Activated T-cell treated with anti-CD3 and anti-CD28 coated beads for 4 hours (primary cell): ENCODE measurements around the gene GRID2.
"Not testable (repeated sequence)": the region's sequence is repeated elsewhere in the genome, so short reads cannot be mapped to it uniquely, and the experiment has no call there.

Experiments used
- DNase-seq: peaks from one replicate; pipeline ENCODE4 v3.0.0-alpha.2; 2020

The GRID2 gene

DNA sequence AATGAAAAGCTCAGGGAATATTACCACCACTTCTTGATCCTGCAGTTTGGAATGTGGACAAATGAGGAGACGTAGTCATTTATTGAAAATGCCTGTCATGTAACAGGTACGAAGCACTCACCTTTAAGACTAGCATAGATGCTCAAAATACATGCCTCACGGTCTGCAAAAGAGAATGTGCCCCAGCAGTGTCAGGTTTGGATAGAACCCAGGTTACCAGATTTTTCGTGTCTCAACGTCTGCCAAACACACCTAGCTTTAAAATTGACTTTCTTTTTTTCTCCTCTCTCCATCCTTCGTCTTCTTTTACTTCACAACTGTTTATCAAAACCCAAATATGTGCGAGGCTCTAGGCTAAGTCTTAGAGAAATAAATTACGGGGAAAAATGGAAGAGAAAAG is 918.0 kb downstream of the GRID2 start:
- DNase-seq = no peak

DNA sequence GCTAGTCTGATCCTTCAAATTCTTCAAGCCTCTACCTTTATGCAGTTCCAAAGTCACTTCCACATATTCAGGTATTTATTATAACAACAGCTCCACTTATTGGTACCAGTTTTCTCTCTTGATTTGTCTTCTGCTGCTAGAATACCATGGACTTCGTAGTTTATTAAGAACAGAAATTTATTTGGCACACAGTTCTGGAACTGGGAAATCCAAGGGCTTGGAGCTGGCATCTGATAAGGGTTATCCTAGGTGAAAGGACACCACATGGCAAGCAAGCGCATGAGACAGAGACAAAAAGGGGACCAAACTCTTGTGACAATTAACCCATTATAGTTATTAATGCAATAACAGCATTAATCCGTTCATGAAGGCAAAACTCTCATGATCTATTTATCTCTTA is 924.3 kb downstream of the GRID2 start:
- no peak for DNase-seq

DNA sequence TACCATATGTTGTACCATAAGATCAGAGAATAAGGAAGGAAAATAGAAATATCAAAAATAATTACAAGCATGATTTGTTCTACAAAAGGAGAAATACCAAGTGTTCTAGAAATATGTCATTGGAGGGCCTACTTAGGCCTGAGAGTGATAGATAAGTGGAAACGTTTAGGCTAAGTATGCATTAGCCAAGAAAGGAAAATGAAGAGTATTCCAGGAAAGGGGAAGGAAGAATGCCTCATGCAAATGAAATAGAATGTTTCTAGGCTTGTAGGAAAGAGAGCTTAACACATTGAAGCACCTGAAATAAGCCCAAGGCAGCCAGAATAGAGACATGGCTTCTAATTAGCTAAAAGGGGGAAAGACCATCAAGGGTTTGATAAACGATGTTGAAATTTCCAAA is 929.1 kb downstream of the GRID2 start:
- DNase-seq = no peak

DNA sequence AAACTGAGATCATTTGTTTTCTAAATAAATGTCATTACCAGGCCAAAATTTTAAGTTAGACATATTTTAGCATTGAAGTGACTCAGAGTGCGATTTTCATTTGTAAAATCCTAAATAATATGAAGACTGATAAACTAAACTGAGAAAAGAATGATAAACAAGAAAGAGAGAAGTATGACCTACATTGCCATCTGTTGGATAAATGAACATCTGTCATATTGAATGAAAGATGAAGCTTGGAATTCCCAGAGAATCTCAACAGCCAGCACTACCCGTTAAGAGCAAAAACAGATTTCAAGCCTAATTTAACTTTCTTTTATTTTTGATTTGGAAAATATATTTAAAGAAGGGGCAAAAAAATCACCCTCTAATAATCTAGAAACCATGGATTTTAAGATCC is 933.8 kb downstream of the GRID2 start:
- no peak for DNase-seq

DNA sequence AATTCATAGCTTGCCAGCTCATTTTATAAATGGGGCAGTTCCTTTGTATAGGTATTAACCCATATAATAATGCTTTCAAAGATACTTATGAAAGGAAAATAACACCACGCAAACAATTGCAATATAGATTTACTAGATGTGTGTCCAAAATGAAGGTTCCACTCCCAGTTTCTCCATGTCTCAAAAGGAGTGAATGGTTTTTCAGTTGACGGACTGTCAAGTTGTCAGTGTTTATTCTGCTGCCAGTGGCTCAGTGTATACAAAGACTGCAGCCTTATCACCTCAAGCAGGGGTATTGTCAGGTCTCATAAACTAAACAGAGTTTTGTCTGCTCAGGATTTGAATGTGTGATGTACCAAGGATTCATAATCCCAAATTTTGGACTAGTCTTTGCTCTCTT is 939.5 kb downstream of the GRID2 start:
- no peak for DNase-seq

DNA sequence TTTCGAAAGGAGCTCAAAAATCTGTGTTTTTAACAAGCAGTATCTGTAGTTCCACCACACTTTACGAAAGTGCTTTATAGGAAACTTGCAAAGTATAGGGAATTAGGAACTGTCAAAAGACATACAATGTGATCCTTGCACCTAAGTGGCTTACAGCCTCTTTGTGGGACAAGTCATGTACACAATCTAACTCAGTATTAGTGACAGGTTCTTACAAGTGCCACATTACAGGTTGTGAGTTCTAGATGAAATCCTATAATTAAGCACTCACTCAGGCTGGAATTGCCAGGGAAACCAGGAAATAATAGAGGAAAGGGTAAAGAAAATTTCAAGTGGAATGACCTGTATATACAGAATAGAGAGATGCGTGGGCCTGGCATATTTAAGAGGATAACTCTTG is 957.4 kb downstream of the GRID2 start:
- DNase-seq = no peak

DNA sequence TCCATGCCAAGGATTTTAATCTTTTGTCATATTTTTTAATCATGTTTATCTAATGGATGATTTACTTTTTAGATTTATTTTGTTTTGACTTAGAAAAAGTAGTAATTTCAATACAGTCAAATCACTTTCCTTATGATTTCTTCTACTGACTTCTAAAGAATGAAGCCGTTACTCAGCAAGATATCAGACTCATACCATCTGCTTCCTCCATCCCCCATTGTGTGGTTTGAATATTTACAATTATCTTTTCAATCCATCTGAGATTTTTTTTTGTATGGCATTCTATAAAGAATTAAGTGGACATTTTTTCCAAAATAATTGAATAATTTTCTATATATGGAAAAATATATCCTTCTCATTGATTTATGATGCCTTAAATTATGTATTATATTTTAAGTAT is 959.4 kb downstream of the GRID2 start:
- no peak for DNase-seq

DNA sequence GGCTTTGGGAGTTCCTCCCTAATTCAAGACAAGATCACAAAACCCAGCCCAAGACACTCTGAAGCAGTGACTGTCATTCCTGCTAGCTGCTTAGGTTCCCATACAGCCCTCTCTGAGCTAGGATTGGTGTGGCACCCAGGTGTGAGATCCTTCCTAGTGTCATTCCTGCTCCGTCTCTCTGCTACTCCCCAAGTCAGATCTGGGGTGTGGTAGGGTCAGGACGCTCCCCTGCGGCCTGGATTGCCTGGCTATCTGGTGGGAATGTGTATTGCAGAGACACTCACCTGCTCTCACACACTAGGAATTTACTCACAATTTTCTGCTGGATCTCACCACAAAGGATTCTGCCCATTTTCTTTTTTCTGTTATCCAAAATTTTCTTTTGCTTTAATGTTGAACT is 964.0 kb downstream of the GRID2 start:
- DNase-seq = no peak

DNA sequence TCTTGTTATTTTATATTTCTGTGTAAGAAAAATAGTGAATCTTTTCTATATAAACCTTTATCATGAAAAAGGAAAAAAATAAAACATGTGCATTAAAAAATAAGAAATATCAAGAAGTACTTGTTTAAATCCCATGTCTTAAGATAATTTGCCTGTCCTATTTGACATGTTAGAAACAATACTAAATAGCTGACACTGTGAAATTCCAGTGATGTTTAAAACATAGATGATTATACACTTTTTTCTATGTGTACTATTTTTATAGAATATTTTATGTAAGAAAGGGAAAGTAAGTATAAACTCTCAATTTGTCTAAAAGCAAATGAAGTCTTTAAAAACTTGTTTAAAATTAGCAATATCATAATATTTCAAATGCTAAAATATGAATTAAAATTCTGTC is 981.6 kb downstream of the GRID2 start:
- DNase-seq = no peak

DNA sequence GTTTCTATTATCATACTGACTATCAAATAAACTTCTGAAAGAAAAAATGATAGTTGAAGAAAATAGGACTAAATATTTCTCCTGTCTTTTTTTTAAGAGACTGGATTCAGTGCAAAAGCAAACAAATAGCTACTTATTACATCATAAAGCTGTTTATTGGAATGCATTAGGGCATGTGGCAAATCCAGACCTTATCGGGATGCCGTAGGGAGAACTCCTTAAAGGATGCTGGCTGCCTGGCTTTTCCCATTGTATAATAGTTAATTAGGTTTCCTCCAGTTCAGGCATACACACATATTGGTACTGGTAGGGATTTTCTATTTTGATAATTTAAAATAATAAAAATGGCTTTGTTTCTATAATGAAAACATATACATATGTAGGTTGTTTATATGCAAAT is 985.5 kb downstream of the GRID2 start:
- no peak for DNase-seq

DNA sequence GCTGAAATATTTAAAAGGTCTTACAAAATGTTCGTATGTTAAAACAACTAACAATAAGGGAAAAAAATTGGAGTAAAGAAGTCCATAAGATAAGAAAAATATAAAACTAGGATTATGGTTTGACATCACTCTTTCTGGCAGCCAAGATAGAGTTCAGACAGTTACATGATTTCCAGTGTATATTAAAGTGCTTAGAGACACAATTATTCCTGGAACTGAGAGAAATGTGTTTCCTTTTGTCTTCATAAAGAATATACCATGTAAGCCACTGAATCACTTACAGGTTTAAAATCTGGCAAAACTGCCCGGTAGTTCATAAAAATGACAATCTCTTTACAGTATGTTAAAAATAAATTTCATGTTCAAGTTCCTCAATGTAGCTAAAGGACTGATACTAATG is 986.1 kb downstream of the GRID2 start:
- DNase-seq = no peak

DNA sequence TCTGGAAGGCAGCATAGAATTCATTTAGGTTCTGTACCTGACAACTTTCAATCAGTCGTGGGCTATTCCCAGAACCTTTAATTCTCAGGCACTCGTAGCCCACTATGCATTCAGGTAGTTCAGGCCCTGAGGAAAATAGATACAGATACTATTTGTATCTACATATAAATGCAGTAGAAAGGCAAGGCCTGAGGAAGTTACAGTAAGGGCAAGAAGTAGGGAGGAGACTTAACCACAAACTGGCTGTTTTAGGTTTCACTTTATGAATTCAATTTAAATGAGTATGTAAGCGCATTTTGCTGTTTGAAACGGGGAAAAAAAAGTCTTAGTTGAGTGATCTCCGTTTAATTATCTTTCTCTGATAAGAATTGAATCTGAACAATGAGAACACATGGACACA is 995.4 kb downstream of the GRID2 start:
- DNase-seq = no peak

DNA sequence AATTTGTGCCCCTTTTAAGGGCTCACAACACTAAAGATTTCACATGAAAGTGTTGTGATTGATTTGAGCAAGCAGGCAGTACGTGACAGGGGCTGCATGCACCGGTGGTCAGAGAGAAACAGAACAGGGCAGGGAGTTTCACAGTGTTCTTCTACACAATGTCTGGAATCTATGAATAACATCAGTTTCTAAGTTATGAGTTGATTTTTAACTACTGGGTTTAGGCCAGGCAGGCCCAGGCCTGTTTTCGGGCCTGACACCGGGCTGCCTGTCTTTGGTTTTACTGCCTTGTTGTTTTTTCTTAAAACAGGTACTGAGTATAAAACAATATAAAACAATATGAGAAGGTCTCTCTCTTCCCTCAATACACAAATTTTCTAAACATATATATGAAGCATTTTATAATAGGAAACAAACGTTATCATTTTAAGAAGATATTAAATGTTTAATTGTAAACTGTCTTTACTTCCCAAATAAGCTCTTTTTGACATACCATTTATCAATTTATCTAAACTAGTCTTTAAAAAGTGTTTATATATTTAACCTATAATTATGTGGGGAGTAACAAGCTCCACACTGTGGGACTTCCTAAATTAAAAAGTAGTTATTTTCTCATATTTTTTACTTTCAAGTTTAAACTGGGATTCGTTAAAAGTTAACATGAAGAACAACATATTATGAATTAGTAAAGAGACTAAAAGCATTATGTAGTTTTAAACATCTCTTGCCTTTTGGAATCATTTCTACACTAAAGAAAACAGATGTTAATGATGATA is 997.2 kb downstream of the GRID2 start:
- DNase-seq = not testable (repeated sequence)

DNA sequence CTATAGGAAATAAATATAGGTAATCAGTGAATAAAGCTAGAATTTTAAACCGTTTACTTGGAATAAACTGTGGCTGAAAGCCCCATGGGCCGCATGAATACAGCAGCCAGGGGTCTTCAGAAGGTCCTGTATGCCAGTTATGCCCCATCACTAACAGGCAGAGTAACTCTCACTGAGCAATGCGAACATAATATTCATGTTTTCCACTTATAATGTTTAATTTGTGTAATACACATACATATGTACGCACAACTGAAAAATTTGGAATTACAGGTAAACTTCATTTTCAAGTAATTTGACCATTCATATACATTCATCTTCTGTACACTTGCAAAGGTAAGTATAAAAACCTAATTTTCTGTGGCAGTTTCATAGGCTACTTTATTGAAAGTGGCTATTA is 998.5 kb downstream of the GRID2 start:
- no peak for DNase-seq

DNA sequence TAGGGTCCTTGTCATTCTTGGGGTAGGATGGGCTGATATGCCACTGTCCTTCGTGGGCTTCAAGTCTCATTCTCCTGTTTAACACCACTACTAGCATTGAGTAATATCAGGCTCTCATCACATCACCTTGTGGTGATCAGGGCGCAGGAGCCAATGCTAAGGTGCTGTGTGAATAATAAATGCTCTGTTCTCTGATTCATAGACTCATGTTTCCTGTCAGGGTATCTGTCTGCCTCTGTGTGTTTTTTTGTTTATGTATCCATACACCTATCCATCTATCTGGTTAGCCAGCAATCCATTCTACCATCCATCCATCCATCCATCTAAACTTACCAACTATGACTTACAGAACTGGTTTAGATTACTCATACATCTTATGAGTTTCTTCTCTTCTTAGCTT is 999.7 kb downstream of the GRID2 start:
- no peak for DNase-seq

DNA sequence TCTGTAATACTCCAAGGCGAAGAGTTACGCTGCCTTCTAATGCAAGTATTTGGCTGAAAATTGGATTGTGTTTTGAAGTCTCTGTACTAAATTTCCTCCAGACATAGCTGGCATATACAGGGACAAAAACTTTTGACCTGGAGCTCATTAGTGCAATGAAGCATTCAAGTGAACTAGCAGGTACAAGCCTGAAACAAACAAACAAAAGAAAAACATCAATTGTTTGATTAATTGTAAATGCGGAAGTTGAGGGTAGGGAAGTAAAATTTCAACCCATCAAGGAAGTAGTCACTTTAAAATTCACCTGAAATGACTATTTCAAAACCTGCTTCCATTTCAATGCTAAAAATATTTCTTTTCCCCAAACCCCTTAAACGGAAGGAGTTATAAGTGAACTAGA is 1008.5 kb downstream of the GRID2 start:
- no peak for DNase-seq

DNA sequence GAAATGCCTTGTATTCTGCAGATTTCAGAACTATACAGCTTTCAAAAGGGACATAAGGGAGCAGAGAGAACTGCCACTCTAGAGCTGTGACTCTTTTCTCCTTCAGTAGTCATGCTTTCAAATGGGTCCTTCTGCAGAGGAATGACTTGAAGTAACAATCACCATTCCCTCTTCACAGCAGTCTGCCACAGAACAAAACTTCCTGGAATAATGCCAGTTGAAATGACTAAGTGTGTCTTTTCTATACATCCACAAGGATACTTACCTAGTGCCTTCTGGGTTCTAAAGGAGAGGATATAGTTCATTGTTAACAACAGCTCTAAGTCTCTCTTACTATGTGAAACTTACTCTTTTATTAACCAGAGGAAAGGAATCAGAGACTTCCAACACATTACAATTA is 1009.4 kb downstream of the GRID2 start:
- DNase-seq = no peak

DNA sequence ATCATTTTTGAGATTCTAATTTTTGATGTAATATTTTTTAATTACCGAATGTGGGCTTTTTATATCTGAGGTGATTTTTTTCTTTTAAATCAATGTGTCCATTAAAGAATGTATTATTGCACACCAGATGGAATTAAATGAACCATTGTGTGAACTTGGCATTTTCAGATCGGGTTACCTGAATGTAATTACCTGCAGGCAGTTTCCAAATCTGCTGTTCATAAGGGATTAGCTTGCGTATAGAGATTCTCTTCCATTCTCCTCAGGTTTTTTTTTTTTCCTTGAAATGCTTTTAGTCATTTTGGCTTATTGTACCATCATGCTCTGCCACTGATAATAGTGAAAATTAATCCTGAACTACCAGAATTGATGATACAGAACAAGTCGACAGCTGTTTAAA is 1013.3 kb downstream of the GRID2 start:
- DNase-seq = no peak

DNA sequence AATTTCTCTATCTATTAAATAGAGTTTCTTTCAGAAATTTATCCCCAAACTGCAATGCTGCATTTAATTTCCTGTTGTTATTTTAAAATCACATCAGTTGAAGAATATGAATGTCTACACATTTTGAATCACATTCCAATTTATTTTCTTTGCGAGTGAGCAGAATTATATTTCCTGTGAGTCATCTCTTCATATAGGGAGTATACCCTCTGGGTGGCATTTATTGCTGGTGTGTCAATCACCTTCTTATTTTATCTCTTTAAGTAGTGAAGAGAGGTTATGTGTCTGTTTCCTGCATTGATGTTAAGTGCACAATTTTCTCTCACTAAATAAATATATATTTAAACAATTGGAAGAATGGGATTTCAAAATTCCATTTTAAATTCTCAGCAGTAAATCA is 1013.8 kb downstream of the GRID2 start:
- DNase-seq = no peak

DNA sequence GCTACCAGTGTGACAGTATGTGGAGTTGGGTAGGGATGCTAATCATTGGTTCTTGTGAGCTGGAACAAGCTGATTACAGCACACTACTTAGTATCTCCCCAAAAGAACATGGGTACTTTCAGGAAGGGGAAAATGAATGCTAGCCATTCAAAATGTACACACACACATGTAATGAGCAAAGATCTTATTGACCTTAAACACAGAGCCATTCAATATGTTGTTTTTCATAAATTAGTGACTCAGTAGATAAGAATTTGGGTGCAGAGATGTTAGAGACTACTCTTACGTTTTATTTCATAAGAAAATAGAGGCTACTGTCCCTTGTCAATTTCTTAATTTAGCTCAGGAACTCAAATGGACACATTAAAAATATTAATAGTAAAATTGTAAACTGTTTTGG is 1015.3 kb downstream of the GRID2 start:
- no peak for DNase-seq

DNA sequence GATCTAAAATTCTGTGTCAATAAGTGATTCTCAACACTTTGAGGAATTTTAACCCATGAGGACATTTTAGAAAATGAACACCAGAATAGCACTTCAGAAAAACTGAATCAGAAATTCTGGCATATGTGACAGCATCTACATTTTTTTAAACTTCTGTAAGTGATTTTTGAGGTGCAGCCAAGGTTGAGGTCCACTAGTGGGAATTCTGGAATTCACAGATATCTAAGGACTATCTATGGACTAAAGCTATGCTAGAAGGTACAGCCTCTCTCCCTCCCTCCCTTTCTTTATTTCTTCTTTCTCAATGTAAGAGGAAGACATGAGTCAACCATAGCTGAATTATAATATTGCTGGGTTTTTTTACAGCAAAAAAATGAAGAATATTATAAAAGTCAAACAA is 1016.6 kb downstream of the GRID2 start:
- DNase-seq = no peak

DNA sequence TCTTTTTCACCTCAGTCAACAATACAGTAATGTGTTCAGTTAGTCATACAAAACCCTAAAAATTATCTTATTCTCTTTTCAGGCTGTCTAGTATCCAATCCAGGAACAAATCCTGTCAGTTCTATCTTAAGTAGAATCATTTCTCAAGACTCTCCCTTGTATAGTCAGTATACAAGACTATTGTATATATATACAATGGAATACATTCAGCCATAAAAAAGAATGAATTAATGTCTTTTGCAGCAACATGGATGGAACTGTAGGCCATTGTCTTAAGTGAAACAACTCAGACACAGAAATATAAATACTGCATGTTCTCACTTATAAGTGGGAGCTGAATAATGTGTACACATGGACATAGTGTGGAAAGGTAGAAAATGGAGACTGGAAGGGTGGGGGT is 1023.6 kb downstream of the GRID2 start:
- DNase-seq = no peak

DNA sequence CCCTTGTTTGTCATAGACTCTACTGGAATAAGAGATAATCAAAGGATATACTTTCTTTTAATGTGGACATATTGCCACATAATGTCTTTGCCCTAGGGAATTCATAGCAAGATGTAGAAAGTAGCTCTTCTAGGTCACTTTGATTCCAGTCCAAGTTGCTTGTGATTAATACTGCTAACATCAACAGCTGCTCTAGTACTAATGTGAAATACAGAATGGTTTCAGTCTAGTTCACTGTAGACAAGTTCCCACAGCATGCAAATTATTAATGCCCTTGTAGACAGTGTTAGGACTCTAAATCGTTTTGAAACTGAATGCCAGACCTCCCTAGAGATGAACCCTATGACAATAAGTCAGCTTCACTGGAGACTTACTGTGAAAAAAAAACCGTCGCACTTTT is 1030.2 kb downstream of the GRID2 start:
- DNase-seq = no peak

DNA sequence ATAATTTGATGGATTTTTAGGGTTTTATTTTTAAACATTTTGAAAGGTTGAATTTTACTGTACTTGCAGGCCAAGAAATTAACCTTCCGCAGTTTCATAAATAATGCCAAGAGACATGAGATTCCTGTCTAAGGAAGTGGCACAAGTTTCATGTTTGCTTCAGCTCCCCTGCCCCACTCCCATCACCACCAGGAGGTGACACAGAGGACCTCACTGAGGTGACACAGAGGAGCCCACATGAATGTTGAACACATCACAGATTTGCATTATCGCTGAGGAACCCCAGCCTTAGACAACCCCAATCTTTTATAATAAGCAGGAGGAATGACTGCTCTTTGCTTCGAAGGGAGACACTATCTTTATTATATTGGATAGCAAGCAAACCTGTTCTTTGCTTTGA is 1033.4 kb downstream of the GRID2 start:
- DNase-seq = no peak

DNA sequence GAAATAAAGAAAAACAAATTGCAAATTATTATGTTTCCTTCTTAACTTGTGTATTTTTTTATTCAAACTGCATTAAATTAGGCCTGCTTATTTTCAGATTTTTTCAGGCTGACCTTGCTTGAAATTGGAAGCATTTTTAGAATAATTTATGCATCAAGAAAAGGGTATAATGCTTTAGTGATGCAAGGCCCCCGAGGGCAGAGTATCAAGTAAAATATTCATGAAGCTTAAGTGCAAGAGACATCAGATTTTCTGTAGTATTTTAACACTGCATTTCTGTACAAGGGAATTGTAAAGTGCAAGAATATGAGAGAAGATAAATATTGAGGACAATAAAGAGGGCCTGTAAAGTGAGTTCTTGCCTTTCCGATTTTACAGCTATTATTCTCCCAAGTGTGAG is 1039.0 kb downstream of the GRID2 start:
- no peak for DNase-seq

DNA sequence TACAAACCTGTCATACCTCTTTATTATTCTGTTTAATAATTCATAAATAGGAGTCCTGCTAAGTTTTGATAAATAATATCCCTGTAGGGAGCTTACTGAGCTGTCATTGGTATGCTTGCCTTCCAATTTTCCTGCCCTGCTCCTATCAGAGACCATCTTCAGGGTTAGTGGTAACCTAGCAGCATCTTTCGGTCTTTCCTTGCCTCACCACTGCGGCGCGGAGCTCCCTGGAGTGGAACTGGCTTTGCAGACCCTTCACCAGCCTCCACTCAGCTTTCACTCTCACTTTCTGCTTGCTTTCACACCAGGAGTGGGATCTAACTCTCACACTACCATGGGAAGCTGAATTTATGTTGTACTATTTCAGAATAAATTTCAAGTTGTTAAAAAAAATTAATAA is 1043.1 kb downstream of the GRID2 start:
- no peak for DNase-seq
